HEK293T (cell line): ENCODE measurements around the gene COPS2.
A peak's percentile ranks its signal among the peaks of the same experiment; 100 is the strongest.

ENCODE experiments used
- CTCF ChIA-PET: fragments of 350-600 bp; formaldehyde crosslinking; extraction: SDS; loops from one replicate; lab custom pipeline; 2021; ENCODE audit warnings: antibody characterized with exemption, inconsistent platforms; lab: Yijun Ruan, JAX
- POLR2A ChIA-PET: fragments of 350-600 bp; formaldehyde crosslinking; extraction: SDS; loops from one replicate; lab custom pipeline; 2020; ENCODE audit warnings: antibody characterized with exemption, inconsistent platforms; lab: Yijun Ruan, JAX
- DNase-seq: peaks from one replicate; pipeline ENCODE4 v3.0.0; 2012; ENCODE audit warnings: mixed read lengths; ENCODE audit errors: extremely low spot score
- ARNT ChIP-seq: fragments of 450-650 bp; IDR thresholded peaks from 2 replicates; pipeline ENCODE4 v1.6.1; 2017; ENCODE audit warnings: mild to moderate bottlenecking
- BHLHE40 ChIP-seq: fragments of 450-650 bp; IDR thresholded peaks from 2 replicates; pipeline ENCODE4 v1.6.1; 2016; ENCODE audit warnings: mild to moderate bottlenecking, moderate library complexity, borderline replicate concordance
- CTBP1 ChIP-seq: fragments of 450-650 bp; IDR thresholded peaks from 2 replicates; pipeline ENCODE4 v1.6.1; 2016; ENCODE audit warnings: borderline replicate concordance
- ELF4 ChIP-seq: fragments of 450-650 bp; IDR thresholded peaks from 2 replicates; pipeline ENCODE4 v1.6.1; 2017; ENCODE audit warnings: antibody characterized with exemption
- FOXA1 ChIP-seq: fragments of 450-650 bp; IDR thresholded peaks from 2 replicates; pipeline ENCODE4 v1.6.1; 2016; ENCODE audit warnings: mild to moderate bottlenecking
- FOXK2 ChIP-seq: fragments of 450-650 bp; IDR thresholded peaks from 2 replicates; pipeline ENCODE4 v1.6.1; 2016; ENCODE audit warnings: mild to moderate bottlenecking
- FOXM1 ChIP-seq: fragments of 450-650 bp; IDR thresholded peaks from 2 replicates; pipeline ENCODE4 v1.6.1; 2017; ENCODE audit warnings: mild to moderate bottlenecking, borderline replicate concordance
- HDGF ChIP-seq: fragments of 450-650 bp; IDR thresholded peaks from 2 replicates; pipeline ENCODE4 v1.6.1; 2017; ENCODE audit warnings: antibody characterized with exemption, borderline replicate concordance
- L3MBTL2 ChIP-seq: fragments of 450-650 bp; conservative IDR thresholded peaks from 2 replicates; pipeline ENCODE4 v1.6.1; 2016; ENCODE audit warnings: mild to moderate bottlenecking
- LEF1 ChIP-seq: fragments of 450-650 bp; IDR thresholded peaks from 2 replicates; pipeline ENCODE4 v1.6.1; 2017; ENCODE audit warnings: mild to moderate bottlenecking, borderline replicate concordance
- NFRKB ChIP-seq: fragments of 450-650 bp; IDR thresholded peaks from 2 replicates; pipeline ENCODE4 v1.6.1; 2016; ENCODE audit warnings: mild to moderate bottlenecking, moderate library complexity
- PKNOX1 ChIP-seq: fragments of 450-650 bp; IDR thresholded peaks from 2 replicates; pipeline ENCODE4 v1.6.1; 2016
- SP1 ChIP-seq: fragments of 450-650 bp; IDR thresholded peaks from 2 replicates; pipeline ENCODE4 v1.6.1; 2017
- SUZ12 ChIP-seq: fragments of 450-650 bp; IDR thresholded peaks from 2 replicates; pipeline ENCODE4 v1.6.1; 2016; ENCODE audit warnings: mild to moderate bottlenecking
- TARDBP ChIP-seq: fragments of 450-650 bp; IDR thresholded peaks from 2 replicates; pipeline ENCODE4 v1.6.1; 2016
- ZNF384 ChIP-seq: fragments of 450-650 bp; IDR thresholded peaks from 2 replicates; pipeline ENCODE4 v1.6.1; 2016

COPS2 gene

GRCh38 chr15:49168016-49168415 lies 12.6 kb upstream of the COPS2 start:
- CTCF ChIA-PET = interaction anchor here (0.7 kb wide), 1 partner anchor 11 kb away, joined by 5 read pairs; no protein-coding TSS in a partner anchor
- POLR2A ChIA-PET = interaction anchor here (1.0 kb wide), 1 partner anchor 12 kb away, joined by 3 read pairs; the partner anchor contains the start of gene COPS2

GRCh38 chr15:49164865-49165264 lies 9.5 kb upstream of the COPS2 start:
- no peak for DNase-seq
- ChIA-PET POLR2A (no interaction called here), CTCF (no interaction called here)
- TF ChIP-seq FOXM1 = no peak
- no peak for TF ChIP-seq HDGF
- no peak for TF ChIP-seq FOXA1
- no peak for TF ChIP-seq ZNF384
- TF ChIP-seq PKNOX1 = no peak
- TF ChIP-seq SUZ12 = no peak
- no peak for TF ChIP-seq ARNT
- TF ChIP-seq BHLHE40 = no peak
- TF ChIP-seq FOXK2 = no peak

More at GRCh38 chr15:49168016-49168415, 12.6 kb upstream of the COPS2 start:
- DNase-seq = no peak
- no peak for TF ChIP-seq HDGF
- TF ChIP-seq ELF4 = no peak
- no peak for TF ChIP-seq BHLHE40
- TF ChIP-seq ZNF384 = no peak
- TF ChIP-seq PKNOX1 = no peak
- TF ChIP-seq SP1 = no peak
- TF ChIP-seq FOXK2 = no peak
- TF ChIP-seq NFRKB = no peak
- no peak for TF ChIP-seq FOXM1
- TF ChIP-seq SUZ12 = no peak
- TF ChIP-seq ARNT = no peak
- TF ChIP-seq TARDBP = no peak

- ChIA-PET POLR2A (no interaction called here), CTCF (no interaction called here)
- TF ChIP-seq HDGF = no peak
- TF ChIP-seq SUZ12 = no peak
- no peak for TF ChIP-seq FOXA1
- TF ChIP-seq FOXK2 = no peak
- TF ChIP-seq PKNOX1 = no peak
- TF ChIP-seq SP1 = no peak
- TF ChIP-seq NFRKB = no peak
- no peak for DNase-seq
Observed at GRCh38 chr15:49163678-49164077, 8.3 kb upstream of the COPS2 start.

GRCh38 chr15:49155834-49156627 lies 632 bp upstream of the COPS2 start:
- ChIA-PET CTCF (no interaction called here), POLR2A (interaction anchor here (0.8 to 2.3 kb wide), 7 partner anchors 9 to 345 kb away, joined by 3 to 22 read pairs (median 4); partner anchors contain the start of genes CEP152, EID1 and GALK2)
- no peak for TF ChIP-seq ELF4
- no peak for TF ChIP-seq HDGF
- no peak for TF ChIP-seq PKNOX1
- TF ChIP-seq ZNF384 = no peak
- no peak for TF ChIP-seq SP1
- no peak for TF ChIP-seq ARNT
- no peak for TF ChIP-seq FOXK2
- DNase-seq = peak; percentile 9

GRCh38 chr15:49154799-49155109 lies 645 bp downstream of the COPS2 start:
- ChIA-PET CTCF (no interaction called here), POLR2A (no interaction called here)

GRCh38 chr15:49154359-49154758 lies 1.0 kb downstream of the COPS2 start:
- no peak for TF ChIP-seq TARDBP
- TF ChIP-seq ARNT = no peak
- no peak for TF ChIP-seq ELF4
- TF ChIP-seq FOXM1 = no peak
- no peak for TF ChIP-seq BHLHE40
- TF ChIP-seq SP1 = no peak
- TF ChIP-seq FOXK2 = no peak
- TF ChIP-seq L3MBTL2 = no peak
- TF ChIP-seq PKNOX1 = no peak
- no peak for TF ChIP-seq FOXA1
- TF ChIP-seq NFRKB = no peak
- TF ChIP-seq CTBP1 = no peak
- no peak for TF ChIP-seq SUZ12
- no peak for TF ChIP-seq ZNF384
- CTCF ChIA-PET = no interaction called here
- POLR2A ChIA-PET = no interaction called here
- DNase-seq = no peak

More at GRCh38 chr15:49154799-49155109, 645 bp downstream of the COPS2 start:
- TF ChIP-seq ARNT = no peak
- no peak for TF ChIP-seq CTBP1
- no peak for TF ChIP-seq ZNF384
- TF ChIP-seq SP1 = no peak
- no peak for TF ChIP-seq TARDBP
- TF ChIP-seq NFRKB = no peak
- TF ChIP-seq FOXK2 = no peak
- no peak for TF ChIP-seq FOXA1
- TF ChIP-seq ELF4 = no peak
- no peak for TF ChIP-seq L3MBTL2
- TF ChIP-seq LEF1 = no peak
- TF ChIP-seq HDGF = no peak
- TF ChIP-seq FOXM1 = no peak
- DNase-seq = no peak
